ENCODE data around the gene EFNA1. TPM values are rescaled to one million over a fixed set of nuclear protein-coding genes. Genes with fewer than 3 reads are reported as not detected.

Gene EFNA1
- total RNA-seq, 1 experiment from 2014 or later = 19.7 TPM

DNA sequence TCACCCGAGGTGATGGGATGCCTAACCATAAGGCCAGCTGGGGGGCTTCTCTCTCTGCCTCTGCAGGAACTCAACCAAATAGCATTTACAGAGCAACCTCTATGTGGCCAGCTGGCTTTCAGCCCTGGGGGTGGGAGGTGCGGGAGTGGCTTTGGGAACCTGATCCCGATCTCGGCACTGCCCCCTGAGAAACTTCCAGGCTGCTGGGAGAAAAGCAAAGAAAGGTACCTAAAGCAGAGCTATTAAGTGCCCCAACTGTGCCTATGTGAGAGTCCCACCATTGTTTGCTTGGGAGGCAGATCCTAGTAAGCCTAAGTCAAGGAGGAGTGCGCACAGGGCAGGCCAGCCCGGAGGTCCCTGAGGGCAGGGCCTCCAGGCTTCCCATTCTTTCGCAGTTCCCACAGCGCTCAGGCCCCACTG is 38.4 kb downstream of the EFNA1 start:
- RAD21 ChIA-PET (ENCODE audit: low non-redundant PET in 1 of 2, low total read pairs in 2 of 2, uncharacterized antibody in 2 of 2, unreplicated experiment in 2 of 2) = no interaction called here
- H3K27ac ChIP-seq (ENCODE audit: low read depth, low read length) = no peak overlapping the region
- H3K9me2 ChIP-seq (ENCODE audit: insufficient read depth) = no peaks in the 10 kb centered on the region
- H4K20me1 ChIP-seq (ENCODE audit: insufficient read depth) = no peaks in the 10 kb centered on the region
- no peak overlapping the region for H3K4me2 ChIP-seq (ENCODE audit: low read length)
- no TSS peak for BruUV-seq (replicated peaks)
- TF ChIP-seq, protein P1, sequence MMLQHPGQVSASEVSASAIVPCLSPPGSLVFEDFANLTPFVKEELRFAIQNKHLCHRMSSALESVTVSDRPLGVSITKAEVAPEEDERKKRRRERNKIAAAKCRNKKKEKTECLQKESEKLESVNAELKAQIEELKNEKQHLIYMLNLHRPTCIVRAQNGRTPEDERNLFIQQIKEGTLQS (IDR thresholded peaks at IDR 0.05) = no peak
- TF ChIP-seq EGR1 (IDR thresholded peaks at IDR 0.05; ENCODE audit: low read depth) = no peak
- no peak for TF ChIP-seq CEBPB (IDR thresholded peaks at IDR 0.05; ENCODE audit: low read depth)
- TF ChIP-seq, protein P2, sequence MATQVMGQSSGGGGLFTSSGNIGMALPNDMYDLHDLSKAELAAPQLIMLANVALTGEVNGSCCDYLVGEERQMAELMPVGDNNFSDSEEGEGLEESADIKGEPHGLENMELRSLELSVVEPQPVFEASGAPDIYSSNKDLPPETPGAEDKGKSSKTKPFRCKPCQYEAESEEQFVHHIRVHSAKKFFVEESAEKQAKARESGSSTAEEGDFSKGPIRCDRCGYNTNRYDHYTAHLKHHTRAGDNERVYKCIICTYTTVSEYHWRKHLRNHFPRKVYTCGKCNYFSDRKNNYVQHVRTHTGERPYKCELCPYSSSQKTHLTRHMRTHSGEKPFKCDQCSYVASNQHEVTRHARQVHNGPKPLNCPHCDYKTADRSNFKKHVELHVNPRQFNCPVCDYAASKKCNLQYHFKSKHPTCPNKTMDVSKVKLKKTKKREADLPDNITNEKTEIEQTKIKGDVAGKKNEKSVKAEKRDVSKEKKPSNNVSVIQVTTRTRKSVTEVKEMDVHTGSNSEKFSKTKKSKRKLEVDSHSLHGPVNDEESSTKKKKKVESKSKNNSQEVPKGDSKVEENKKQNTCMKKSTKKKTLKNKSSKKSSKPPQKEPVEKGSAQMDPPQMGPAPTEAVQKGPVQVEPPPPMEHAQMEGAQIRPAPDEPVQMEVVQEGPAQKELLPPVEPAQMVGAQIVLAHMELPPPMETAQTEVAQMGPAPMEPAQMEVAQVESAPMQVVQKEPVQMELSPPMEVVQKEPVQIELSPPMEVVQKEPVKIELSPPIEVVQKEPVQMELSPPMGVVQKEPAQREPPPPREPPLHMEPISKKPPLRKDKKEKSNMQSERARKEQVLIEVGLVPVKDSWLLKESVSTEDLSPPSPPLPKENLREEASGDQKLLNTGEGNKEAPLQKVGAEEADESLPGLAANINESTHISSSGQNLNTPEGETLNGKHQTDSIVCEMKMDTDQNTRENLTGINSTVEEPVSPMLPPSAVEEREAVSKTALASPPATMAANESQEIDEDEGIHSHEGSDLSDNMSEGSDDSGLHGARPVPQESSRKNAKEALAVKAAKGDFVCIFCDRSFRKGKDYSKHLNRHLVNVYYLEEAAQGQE (IDR thresholded peaks at IDR 0.05; ENCODE audit: low read depth) = no peak
- TF ChIP-seq RAD21 (IDR thresholded peaks at IDR 0.05; ENCODE audit: low read depth) = no peak
- TF ChIP-seq ELF1 (IDR thresholded peaks at IDR 0.05; ENCODE audit: borderline replicate concordance, low read depth) = no peak
- TF ChIP-seq, protein P3, sequence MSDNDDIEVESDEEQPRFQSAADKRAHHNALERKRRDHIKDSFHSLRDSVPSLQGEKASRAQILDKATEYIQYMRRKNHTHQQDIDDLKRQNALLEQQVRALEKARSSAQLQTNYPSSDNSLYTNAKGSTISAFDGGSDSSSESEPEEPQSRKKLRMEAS (IDR thresholded peaks at IDR 0.05) = no peak
- no peak for TF ChIP-seq SIN3A (IDR thresholded peaks at IDR 0.05; ENCODE audit: low read depth)
- no peak for TF ChIP-seq POLR2AphosphoS5 (IDR thresholded peaks at IDR 0.05; ENCODE audit: low read depth, low read length)
- TF ChIP-seq FOSL1 (IDR thresholded peaks at IDR 0.05; ENCODE audit: low read depth) = no peak
- TF ChIP-seq JUND (IDR thresholded peaks at IDR 0.05) = no peak
- TF ChIP-seq SRF (IDR thresholded peaks at IDR 0.05; ENCODE audit: low read depth) = no peak
- TF ChIP-seq, protein P4, sequence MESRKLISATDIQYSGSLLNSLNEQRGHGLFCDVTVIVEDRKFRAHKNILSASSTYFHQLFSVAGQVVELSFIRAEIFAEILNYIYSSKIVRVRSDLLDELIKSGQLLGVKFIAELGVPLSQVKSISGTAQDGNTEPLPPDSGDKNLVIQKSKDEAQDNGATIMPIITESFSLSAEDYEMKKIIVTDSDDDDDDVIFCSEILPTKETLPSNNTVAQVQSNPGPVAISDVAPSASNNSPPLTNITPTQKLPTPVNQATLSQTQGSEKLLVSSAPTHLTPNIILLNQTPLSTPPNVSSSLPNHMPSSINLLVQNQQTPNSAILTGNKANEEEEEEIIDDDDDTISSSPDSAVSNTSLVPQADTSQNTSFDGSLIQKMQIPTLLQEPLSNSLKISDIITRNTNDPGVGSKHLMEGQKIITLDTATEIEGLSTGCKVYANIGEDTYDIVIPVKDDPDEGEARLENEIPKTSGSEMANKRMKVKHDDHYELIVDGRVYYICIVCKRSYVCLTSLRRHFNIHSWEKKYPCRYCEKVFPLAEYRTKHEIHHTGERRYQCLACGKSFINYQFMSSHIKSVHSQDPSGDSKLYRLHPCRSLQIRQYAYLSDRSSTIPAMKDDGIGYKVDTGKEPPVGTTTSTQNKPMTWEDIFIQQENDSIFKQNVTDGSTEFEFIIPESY (IDR thresholded peaks at IDR 0.05; ENCODE audit: extremely low read depth, insufficient replicate concordance, low read length) = no peak
- TF ChIP-seq EZH2phosphoT487 (IDR thresholded peaks at IDR 0.05; ENCODE audit: borderline replicate concordance) = no peak
- no peaks in the 10 kb centered on the region for H3K9me3 ChIP-seq (ENCODE audit: control insufficient read depth in 1 of 2, insufficient read depth in 1 of 2, low read depth in 1 of 2, low read length in 2 of 2)
- no peak overlapping the region for H2AFZ ChIP-seq (ENCODE audit: low read depth, low read length, poor library complexity, severe bottlenecking)
- no peak overlapping the region for H3K9ac ChIP-seq (ENCODE audit: low read length)
- no peak for DNase-seq (ENCODE audit: low read depth, low spot score)
- peaks cover 5% of the 10 kb centered on the region; the same call in 1 of the 2 replicates for H3K79me2 ChIP-seq (ENCODE audit: insufficient read depth, low read length)
- CTCF ChIA-PET = interaction anchor here (1.2 to 3.1 kb wide), 3 partner anchors 71 to 121 kb away, joined by 3 to 163 read pairs (median 14); no protein-coding TSS in a partner anchor
- no peak for ATAC-seq
- H3K36me3 ChIP-seq (ENCODE audit: control insufficient read depth in 1 of 2, insufficient read depth in 2 of 2, low read length in 2 of 2) = peaks cover 2 to 7% of the 10 kb centered on the region in 2 experiments; a peak in 3 of 4 replicates
- peaks cover 2 to 11% of the 10 kb centered on the region in 2 experiments; a peak in 1 of 4 replicates for H3K4me1 ChIP-seq (ENCODE audit: control insufficient read depth in 1 of 2, insufficient read depth in 2 of 2, low read length in 2 of 2)
- H3K4me3 ChIP-seq (replicated peaks in 1 of 2; ENCODE audit: low read depth in 1 of 2, low read length in 2 of 2) = no peak overlapping the region
- POLR2A ChIA-PET = no interaction called here
- no peaks in the 10 kb centered on the region for H3K27me3 ChIP-seq (ENCODE audit: insufficient read depth, low read length)
- intact Hi-C loops (cut with micrococcal nuclease) = loop anchor here (2.0 to 5.0 kb wide), 2 partner anchors 31 to 54 kb away; partner anchors contain the start of gene SLC50A1

Data from HCT116 (cell line).